HG03025 (cell line): ENCODE data around the gene THEMIS.
A peak's percentile ranks its signal among the peaks of the same experiment; 100 is the strongest.
"Not testable (repeated sequence)": the region's sequence is repeated elsewhere in the genome, so short reads cannot be mapped to it uniquely, and the experiment has no call there.

Source experiments
- ATAC-seq: cut with Tn5 transposase; IDR thresholded peaks from one replicate; pipeline ENCODE4 v1.9.1; 2021; ENCODE audit warnings: mild to moderate bottlenecking, moderate library complexity; ENCODE audit not compliant: unreplicated experiment, low FRiP score

The THEMIS gene

DNA sequence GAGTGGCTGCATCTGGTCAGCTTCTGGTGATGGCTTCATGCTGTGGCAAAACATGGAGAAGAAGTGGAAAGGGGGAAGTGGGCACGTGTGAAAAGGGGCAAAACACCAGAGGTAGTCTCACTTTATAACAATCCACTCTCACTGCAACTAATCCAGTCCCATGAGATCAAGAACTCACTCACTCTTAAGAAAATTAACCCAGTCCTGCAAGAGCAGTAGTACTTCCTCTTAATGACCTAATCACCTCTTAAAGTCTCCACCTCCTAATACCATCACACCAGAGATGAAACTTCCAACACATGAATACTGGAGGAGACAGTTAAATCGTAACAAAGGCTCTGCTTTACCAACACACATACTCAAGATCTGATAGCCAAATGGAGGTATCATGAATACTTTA is 152.6 kb downstream of the THEMIS start:
- no peak for ATAC-seq

DNA sequence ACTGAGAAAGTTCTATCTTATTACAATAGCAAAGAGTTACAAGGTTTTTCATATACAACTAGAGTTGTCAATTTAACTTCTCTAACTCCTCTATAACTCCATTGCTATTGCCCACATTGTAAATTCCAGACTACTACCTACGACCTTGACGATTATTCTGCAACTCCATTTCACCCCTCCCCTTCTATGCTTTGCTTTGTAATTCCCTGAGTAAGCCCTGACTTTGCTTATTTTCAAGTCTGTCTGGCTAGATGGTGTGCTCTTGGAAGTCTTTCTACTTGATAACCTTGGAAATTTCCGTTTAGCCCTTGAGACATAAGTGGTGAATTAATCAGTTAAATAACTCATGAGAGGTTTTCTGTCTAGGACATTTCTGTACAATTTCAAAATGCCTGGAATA is 162.4 kb downstream of the THEMIS start:
- no peak for ATAC-seq

DNA sequence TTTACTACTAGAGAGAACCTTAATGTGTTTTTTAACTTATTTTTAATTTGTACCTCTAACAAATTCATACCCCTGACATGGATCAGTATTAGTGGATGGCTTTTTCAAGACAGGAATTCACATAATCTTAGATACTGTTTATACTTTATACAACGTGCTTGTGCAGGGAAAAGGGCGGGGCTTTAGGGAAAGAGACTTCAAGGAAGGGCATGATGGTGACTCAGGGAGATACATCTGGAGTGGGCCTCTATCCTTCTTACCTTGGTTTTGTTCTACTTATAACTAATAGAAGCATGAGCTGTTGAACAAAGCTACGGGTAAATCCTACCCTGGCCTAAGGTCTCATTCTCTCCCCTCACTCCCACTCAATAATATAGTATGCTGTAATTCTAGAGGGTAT is 163.1 kb downstream of the THEMIS start:
- ATAC-seq: no peak

DNA sequence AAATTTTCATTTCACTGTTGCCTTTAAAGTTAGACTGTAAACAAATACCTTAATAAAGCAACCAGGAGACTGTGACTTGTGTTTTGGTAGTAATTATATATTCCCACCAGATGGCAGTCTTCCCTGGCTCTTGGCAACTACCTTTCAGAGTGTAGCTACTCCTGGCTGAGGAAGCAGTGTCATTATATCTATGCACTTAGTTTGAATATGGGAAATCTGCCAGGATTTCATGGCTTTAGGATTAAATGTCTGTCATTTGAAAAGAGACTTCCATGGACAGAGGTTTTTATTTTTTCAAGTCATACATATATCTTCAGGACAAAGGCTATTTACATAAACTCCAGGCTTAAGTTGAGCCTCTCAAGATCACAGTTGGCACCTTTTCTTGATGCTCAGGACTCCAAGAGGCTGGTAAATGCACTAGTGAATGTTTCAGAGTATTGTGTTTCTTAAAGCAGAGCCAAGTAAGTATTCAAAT is 163.8 kb downstream of the THEMIS start:
- ATAC-seq: peak; percentile 92

DNA sequence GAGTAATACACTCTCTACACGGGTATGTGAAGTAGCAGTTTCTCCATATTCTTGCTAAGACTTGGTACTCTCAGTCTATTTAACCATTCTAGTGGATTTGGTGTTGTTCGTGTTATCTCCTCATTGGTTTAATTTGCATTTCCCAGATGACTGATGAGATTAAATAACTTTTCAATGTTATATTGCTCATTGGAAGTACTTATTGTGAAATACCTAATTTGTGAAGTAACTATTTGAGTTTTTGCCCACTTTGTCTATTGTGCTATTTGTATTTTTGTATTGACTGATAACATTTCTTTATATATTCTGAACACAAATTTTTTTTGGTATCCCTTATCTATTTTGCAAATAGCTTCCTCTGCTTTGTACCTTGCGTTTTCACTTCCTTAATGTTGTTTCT is 167.9 kb downstream of the THEMIS start:
- no peak for ATAC-seq

DNA sequence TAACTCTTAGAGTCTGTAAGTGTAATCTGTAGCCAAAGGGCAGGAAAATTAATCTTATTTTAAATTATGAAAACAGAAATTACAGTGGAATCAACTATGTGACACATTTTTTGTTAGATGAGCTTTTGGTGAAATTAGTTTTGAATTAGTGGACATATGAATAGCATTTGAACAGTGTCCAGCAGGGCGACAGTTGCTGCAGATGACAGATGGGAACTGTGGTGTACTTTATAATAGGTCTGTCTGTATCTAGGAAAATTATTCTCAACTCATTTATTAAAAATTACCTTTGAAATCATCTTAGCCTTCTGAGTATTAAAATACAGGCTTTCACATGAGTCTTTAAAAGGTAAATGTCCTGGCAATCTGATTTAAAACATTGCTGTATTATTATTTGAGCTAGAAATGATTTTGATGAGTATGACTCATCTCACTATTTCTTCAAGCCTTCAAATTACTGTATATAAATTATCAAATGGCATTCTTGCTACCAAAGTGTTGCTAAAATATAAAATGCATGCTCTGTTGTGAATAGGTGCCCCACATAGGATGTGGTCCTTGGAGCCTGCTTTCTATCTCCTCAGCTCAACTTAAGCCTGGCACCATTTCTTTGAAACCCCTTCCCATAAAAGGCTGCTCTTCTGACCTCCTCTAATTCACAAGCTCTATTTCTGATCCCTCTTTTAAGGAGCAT is 173.5 kb downstream of the THEMIS start:
- ATAC-seq: no peak

DNA sequence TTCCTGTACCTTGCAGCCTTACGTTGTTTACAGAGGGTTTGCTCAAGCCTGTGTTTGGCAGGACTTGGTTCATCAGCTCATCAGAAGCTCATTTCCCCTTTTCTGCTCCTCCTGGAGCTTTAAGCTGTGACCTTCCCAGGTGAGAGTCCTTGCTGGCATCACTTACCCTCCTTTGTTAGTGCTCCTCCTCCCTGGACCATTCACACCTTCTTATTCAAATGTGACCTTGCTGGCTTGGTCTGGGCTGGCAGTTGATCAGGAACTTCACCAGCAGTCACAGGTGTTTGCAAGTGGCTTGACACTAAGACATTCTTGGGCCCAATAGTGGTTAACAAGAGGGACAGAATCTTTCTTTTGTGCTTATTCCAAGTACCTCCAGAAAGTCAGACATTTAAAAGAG is 175.0 kb downstream of the THEMIS start:
- no peak for ATAC-seq

DNA sequence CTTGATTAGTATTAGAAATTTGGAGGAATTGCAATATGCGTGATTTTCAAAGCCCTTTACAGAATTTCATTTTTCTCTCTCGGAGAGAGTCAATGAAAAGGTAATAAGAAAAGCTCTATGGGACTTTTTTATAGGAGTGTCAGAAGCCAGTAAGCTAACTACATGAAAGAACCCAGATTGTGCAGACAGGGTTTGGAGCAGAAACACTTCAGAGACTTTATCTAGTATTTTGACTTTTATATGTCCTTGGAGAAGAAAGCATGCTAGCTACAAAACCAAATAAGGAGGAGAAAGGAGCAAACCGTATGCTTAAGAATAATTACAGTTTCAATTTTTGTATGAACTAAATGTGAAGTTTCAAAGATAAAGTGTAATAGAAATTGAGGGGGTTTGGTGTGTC is 182.2 kb downstream of the THEMIS start:
- no peak for ATAC-seq

DNA sequence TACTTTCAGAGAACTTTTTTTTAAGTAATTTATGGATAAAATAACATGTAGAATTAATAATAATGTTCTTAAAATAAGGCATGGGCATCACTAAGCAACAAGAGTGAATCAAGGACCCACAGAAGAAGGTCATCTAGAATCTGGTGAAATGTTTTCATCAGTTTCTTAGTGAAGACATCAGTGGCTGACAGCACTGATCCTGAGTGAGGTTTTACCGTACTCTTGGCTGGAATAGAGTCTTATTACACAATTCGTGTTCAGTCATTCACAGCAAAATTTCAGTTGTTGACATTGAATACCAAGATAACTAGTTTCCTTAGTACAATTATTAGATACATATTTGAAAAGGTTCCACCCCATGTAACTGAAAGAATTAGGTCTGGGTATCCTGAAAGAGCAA is 183.5 kb downstream of the THEMIS start:
- no peak for ATAC-seq

DNA sequence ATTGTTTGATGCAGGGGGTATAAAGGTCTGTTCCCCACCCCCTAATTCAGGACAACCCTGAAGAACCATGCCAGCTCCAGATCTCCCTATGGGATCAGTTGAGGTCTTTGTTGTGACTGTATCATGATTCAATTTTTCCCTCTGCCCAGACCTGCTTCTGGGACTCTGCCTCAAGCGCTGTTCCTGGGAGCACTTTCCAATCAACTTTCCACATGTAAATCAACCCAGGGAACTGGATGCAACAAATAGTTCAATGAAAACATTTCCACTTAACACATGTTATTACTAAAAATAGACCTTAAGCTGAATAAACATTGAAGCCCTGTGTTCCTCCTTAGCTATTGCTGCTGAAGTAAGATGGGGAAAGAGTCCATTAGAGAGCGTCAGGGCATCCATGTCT is 184.4 kb downstream of the THEMIS start:
- no peak for ATAC-seq

DNA sequence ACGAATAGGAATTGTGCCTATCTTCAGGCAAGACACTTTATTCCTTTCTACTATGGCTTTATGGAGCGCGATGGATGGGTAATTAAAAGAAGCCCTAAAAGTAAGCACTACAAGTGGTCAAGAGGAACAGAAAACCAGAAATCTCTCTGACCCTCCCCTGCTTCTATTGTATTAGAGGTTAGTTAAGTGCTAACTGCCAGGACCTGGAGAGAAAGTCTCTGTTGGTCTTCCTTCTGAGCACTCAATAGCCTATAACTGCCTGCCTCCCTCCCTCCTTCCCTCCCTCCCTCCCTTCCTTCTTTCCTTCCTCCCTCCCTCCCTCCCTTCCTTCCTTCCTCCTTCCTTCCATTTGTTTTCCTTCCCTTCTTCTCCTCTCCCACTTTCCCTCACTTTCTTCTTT is 190.2 kb downstream of the THEMIS start:
- no peak for ATAC-seq

DNA sequence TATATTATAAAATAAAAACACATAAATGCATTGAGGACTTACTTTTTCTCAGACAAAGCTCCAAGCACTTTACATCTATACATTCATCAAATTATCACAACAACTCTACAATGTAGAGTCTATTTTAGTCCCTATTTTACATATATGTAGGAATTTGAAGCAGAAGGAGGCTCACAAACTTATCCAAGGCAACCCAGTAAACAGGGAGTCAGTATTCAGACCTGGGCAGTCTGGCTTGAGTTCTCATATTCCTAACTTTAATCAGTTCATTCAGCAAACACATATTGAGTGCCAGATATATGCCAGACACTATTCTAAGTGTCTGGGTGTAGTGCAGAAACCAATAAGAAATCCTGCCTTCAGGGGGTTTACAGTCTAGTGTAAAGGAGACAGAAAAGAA is 194.6 kb downstream of the THEMIS start:
- ATAC-seq: no peak

DNA sequence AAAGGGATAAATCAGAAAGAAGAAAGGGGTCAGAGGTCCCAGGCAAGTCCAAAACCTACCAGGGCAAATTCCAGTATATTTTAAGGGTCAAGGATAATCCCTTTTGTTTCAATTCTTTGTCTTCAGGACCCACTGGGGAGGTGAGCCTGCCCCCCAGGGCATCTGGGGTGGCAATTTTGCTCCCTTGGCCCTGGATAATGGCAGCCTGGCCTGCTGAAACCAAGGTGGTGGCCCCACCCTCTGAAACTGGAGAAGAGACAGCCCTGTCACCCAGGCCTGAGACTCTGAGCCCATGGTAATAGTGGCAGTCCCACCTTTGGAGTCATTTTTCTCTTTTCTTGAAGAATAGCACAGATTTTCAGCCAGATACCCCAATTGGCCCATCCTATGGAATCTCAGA is 205.8 kb downstream of the THEMIS start:
- no peak for ATAC-seq

DNA sequence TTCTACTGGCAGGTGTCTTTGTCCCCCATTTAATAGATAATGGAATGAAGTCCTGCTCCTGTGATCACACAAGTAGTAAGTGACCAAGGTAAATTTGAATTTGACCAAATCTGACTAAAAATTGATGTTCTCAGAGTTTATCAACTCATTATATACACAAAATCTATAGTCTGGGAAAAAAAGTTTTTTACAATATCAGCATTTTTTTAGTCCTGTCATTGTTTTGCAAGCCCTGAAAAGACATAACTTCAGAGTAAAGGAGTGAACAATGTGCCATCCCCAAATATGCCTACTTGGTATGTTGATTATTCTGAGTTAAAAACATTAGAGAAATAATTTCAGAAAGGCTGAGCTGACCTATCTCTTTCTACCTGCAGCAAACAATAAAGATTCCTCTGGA is 209.7 kb downstream of the THEMIS start:
- ATAC-seq: no peak

DNA sequence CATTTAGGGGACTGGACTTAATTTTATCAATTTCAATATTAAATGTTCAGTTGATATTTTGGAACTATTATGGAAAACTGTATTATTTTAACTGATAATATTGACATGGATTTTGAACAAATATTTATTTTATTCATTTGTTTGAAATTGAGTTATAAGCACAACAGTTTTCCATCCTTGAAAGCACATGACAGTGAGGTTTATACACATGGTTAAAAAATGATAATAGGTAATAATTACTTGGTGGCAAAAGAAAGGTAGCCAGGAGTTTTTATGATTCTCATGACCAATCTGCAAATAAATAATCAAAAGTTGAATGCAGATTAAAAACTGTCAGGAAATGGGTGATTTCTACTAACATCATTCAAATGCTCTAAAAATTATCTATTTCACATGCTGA is 210.3 kb downstream of the THEMIS start:
- ATAC-seq: no peak

DNA sequence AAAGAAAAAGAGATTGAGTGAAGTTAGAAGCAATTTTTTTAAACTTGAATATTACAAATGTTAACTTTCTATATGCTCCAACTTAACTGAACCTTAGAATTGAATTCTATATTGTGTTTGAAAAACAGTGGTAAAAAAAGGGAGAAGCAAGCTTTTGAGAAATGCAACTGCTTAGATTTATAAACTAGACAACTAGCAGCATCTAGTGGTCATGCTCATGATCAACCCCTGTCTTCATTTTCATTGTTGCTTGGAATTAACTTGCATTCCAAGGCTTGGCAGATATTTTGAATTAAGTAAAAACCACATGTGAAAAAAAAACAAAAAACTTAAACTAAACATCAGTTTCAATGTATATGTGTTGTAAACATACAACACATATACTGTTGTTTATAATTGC is 210.8 kb downstream of the THEMIS start:
- no peak for ATAC-seq

DNA sequence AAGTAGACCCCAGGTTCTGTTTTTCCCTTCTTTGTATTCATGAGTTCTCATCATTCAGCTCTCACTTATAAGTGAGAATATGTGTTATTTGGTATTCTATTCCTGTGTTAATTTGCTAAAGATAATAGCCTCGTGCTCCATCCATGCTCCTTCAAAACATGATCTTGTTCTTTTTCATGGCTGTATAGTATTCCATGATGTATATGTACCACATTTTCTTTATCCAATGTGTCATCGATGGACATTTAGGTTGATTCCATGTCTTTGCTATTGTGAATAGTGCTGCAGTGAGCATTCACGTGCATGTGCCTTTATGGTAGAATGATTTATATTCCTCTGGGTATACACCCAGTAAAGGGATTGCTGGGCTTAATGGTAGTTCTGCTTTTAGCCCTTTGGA is 213.4 kb downstream of the THEMIS start:
- ATAC-seq: not testable (repeated sequence)

DNA sequence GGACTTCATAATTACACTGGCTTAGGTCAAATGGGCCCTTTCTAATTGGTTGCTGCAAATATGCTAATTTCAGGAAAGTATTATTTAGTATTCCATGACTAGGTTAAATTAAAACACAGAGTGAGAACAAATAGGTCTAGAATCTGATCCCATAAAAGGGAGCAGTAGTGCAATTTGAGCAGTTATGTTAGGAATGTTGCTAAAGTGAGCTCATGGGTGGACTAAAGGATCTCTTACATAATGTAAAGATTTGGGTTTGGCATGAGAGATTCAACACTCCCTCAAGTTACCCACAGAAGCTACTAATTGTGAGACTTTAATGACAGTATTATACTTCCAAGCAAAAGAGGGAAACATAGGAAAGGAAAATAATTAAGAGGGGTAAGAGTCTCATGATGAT is 214.8 kb downstream of the THEMIS start:
- ATAC-seq: no peak

DNA sequence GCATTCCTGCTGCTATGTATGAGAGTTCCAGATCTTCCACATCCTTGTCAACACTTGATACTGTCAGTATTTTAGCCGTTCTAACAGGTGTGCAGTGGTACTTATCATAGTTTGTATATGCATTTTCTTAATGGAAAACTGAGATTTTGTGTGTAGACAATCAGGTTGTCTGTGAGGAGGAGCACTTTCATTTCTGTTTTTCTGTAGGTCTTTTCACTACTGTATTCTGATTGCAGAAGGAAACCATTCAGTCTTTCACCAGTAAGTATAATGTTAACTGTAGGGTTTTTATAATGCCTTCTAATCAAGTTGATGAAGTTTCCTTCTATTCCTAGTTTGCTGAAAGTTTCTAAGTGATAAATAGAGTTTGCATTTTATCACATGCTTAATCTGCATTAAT is 216.4 kb downstream of the THEMIS start:
- ATAC-seq: no peak
